Measurements from ENCODE around the gene PAPSS1.

GRCh38 chr4:107654694-107655093, 65.3 kb downstream of the PAPSS1 start:
- no peak for TF ChIP-seq JUN (IDR thresholded peaks at IDR 0.05; ENCODE audit: borderline replicate concordance, insufficient read depth, insufficient read length, low read depth)
- TF ChIP-seq, protein P1, sequence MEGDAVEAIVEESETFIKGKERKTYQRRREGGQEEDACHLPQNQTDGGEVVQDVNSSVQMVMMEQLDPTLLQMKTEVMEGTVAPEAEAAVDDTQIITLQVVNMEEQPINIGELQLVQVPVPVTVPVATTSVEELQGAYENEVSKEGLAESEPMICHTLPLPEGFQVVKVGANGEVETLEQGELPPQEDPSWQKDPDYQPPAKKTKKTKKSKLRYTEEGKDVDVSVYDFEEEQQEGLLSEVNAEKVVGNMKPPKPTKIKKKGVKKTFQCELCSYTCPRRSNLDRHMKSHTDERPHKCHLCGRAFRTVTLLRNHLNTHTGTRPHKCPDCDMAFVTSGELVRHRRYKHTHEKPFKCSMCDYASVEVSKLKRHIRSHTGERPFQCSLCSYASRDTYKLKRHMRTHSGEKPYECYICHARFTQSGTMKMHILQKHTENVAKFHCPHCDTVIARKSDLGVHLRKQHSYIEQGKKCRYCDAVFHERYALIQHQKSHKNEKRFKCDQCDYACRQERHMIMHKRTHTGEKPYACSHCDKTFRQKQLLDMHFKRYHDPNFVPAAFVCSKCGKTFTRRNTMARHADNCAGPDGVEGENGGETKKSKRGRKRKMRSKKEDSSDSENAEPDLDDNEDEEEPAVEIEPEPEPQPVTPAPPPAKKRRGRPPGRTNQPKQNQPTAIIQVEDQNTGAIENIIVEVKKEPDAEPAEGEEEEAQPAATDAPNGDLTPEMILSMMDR (IDR thresholded peaks at IDR 0.05; ENCODE audit: extremely low read depth in 1 of 2, insufficient read depth in 1 of 2, low read depth in 1 of 2, low read length in 2 of 2): no peak
